Activated CD8-positive, alpha-beta memory T cell treated with anti-CD3 and anti-CD28 coated beads for 1 hour (primary cell): ENCODE data around the gene RBFOX1.

Source experiments
- DNase-seq, 2 donors: peaks; one replicate each; pipeline ENCODE4 v3.0.0-alpha.2; 2020; ENCODE audit warnings: low read depth in 1 of 2; ENCODE audit errors: extremely low read depth in 1 of 2

Gene RBFOX1

GRCh38 chr16:7404217-7404616 is 71.6 kb downstream of the RBFOX1 start:
- no peak for DNase-seq

GRCh38 chr16:7405166-7405565 is 72.5 kb downstream of the RBFOX1 start:
- DNase-seq = no peak

- DNase-seq = no peak
Measured at GRCh38 chr16:7408700-7409365, 76.2 kb downstream of the RBFOX1 start.

- no peak for DNase-seq
Measured at GRCh38 chr16:7419441-7419840, 86.8 kb downstream of the RBFOX1 start.

- DNase-seq = no peak
Measured at GRCh38 chr16:7420079-7420478, 87.4 kb downstream of the RBFOX1 start.

GRCh38 chr16:7420843-7421242 is 88.2 kb downstream of the RBFOX1 start:
- DNase-seq = no peak

- DNase-seq = no peak
Measured at GRCh38 chr16:7421578-7421977, 88.9 kb downstream of the RBFOX1 start.

- no peak for DNase-seq
Measured at GRCh38 chr16:7422036-7422888, 89.6 kb downstream of the RBFOX1 start.

GRCh38 chr16:7423434-7424044 is 90.9 kb downstream of the RBFOX1 start:
- DNase-seq = no peak

GRCh38 chr16:7426161-7426560 is 93.5 kb downstream of the RBFOX1 start:
- no peak for DNase-seq

GRCh38 chr16:7431723-7432122 is 99.1 kb downstream of the RBFOX1 start:
- DNase-seq = no peak

- DNase-seq = no peak
Measured at GRCh38 chr16:7436306-7436705, 103.7 kb downstream of the RBFOX1 start.

- no peak for DNase-seq
Measured at GRCh38 chr16:7437135-7437804, 104.6 kb downstream of the RBFOX1 start.

GRCh38 chr16:7437843-7438242 is 105.2 kb downstream of the RBFOX1 start:
- no peak for DNase-seq

GRCh38 chr16:7438601-7439000 is 106.0 kb downstream of the RBFOX1 start:
- DNase-seq = no peak

GRCh38 chr16:7439518-7439917 is 106.9 kb downstream of the RBFOX1 start:
- DNase-seq = no peak

GRCh38 chr16:7440886-7441400 is 108.3 kb downstream of the RBFOX1 start:
- no peak for DNase-seq

GRCh38 chr16:7442050-7442449 is 109.4 kb downstream of the RBFOX1 start:
- DNase-seq = no peak

- no peak for DNase-seq
Measured at GRCh38 chr16:7443142-7443541, 110.5 kb downstream of the RBFOX1 start.

- no peak for DNase-seq
Measured at GRCh38 chr16:7443648-7444365, 111.2 kb downstream of the RBFOX1 start.
